GM23338 (cell line): ENCODE results near the gene TTC28. TPM values are rescaled to one million over a fixed set of nuclear protein-coding genes. Genes with fewer than 3 reads are reported as not detected.

Experiments
- ATAC-seq: fragments of 200-7000 bp; cut with Tn5 transposase; 3 replicates; pipeline ENCODE4 v1.9.1; 2020
- DNase-seq: peaks from one replicate; pipeline ENCODE4 v3.0.0-alpha.2; 2015; ENCODE audit warnings: low spot score
- H2AFZ ChIP-seq: fragments of 200-600 bp; sonication (generic); 2 replicates; pipeline ENCODE4 v1.8.0; 2016; ENCODE audit warnings: antibody characterized with exemption, mild to moderate bottlenecking, moderate library complexity
- H3F3A ChIP-seq: fragments of 200-600 bp; sonication (generic); replicated peaks from 2 replicates; pipeline ENCODE4 v1.8.0; 2017; ENCODE audit warnings: antibody characterized with exemption, mixed run types, low read depth
- H3K27ac ChIP-seq: fragments of 200-600 bp; sonication (generic); 2 replicates; pipeline ENCODE4 v1.6.1; 2016; ENCODE audit warnings: low read depth
- H3K27me3 ChIP-seq: fragments of 200-600 bp; sonication (generic); 2 replicates; pipeline ENCODE4 v1.8.0; 2016; ENCODE audit warnings: mild to moderate bottlenecking, mixed run types, moderate library complexity; ENCODE audit not compliant: insufficient read depth
- H3K36me3 ChIP-seq: fragments of 200-600 bp; sonication (generic); 2 replicates; pipeline ENCODE4 v1.8.0; 2016; ENCODE audit warnings: mild to moderate bottlenecking; ENCODE audit not compliant: insufficient read depth
- H3K4me1 ChIP-seq: fragments of 200-600 bp; sonication (generic); 2 replicates; pipeline ENCODE4 v1.8.0; 2016; ENCODE audit warnings: mild to moderate bottlenecking, moderate library complexity; ENCODE audit not compliant: insufficient read depth
- H3K4me2 ChIP-seq: fragments of 200-600 bp; sonication (generic); 2 replicates; pipeline ENCODE4 v1.7.1; 2017; ENCODE audit warnings: mixed run types
- H3K4me3 ChIP-seq: fragments of 200-600 bp; sonication (generic); 2 replicates; pipeline ENCODE4 v1.6.1; 2016; ENCODE audit warnings: mixed run types
- H3K79me2 ChIP-seq: fragments of 200-600 bp; sonication (generic); replicated peaks from 2 replicates; pipeline ENCODE4 v1.8.0; 2017; ENCODE audit warnings: mild to moderate bottlenecking; ENCODE audit not compliant: insufficient read depth
- H3K9me2 ChIP-seq: fragments of 200-600 bp; sonication (generic); 2 replicates; pipeline ENCODE4 v1.8.0; 2017; ENCODE audit not compliant: insufficient read depth
- H4K20me1 ChIP-seq: fragments of 200-600 bp; sonication (generic); replicated peaks from 2 replicates; pipeline ENCODE4 v1.8.0; 2017; ENCODE audit warnings: mild to moderate bottlenecking; ENCODE audit not compliant: insufficient read depth
- H3K27ac Mint-ChIP-seq: 2 replicates; pipeline ENCODE4 v1.8.0; 2020; ENCODE audit warnings: inconsistent platforms, mild to moderate bottlenecking, moderate library complexity, mixed read lengths
- H3K27me3 Mint-ChIP-seq: 3 replicates; pipeline ENCODE4 v1.8.0; 2022; ENCODE audit warnings: low read depth, mild to moderate bottlenecking, moderate library complexity, mixed read lengths, inconsistent platforms; ENCODE audit not compliant: insufficient read depth, poor library complexity
- H3K36me3 Mint-ChIP-seq: 3 replicates; pipeline ENCODE4 v1.8.0; 2021; ENCODE audit warnings: low read depth, mild to moderate bottlenecking, inconsistent platforms, moderate library complexity, mixed read lengths
- H3K4me1 Mint-ChIP-seq: 3 replicates; pipeline ENCODE4 v1.8.0; 2020; ENCODE audit warnings: mild to moderate bottlenecking, inconsistent platforms, mixed read lengths
- H3K4me3 Mint-ChIP-seq: 3 replicates; pipeline ENCODE4 v1.8.0; 2021; ENCODE audit warnings: moderate library complexity, mild to moderate bottlenecking, inconsistent platforms, mixed read lengths
- H3K9me3 Mint-ChIP-seq: 3 replicates; pipeline ENCODE4 v1.8.0; 2020; ENCODE audit warnings: moderate library complexity, mild to moderate bottlenecking, inconsistent platforms, mixed read lengths
- ETS1 ChIP-seq: IDR thresholded peaks from 2 replicates; pipeline ENCODE4 v1.6.1; 2016; ENCODE audit warnings: antibody characterized with exemption
- EZH2phosphoT487 ChIP-seq: fragments of 200-600 bp; sonication (generic); IDR thresholded peaks from one replicate; pipeline ENCODE4 v1.8.1; 2018; ENCODE audit warnings: antibody characterized with exemption; ENCODE audit not compliant: unreplicated experiment
- JUNB ChIP-seq: IDR thresholded peaks from one replicate; pipeline ENCODE4 v1.6.1; 2016; ENCODE audit warnings: antibody characterized with exemption; ENCODE audit not compliant: unreplicated experiment
- POLR2AphosphoS5 ChIP-seq: IDR thresholded peaks from 2 replicates; pipeline ENCODE4 v1.6.1; 2016; ENCODE audit warnings: antibody characterized with exemption, low read depth
- STAT1 ChIP-seq: IDR thresholded peaks from one replicate; pipeline ENCODE4 v1.6.1; 2016; ENCODE audit warnings: antibody characterized with exemption; ENCODE audit not compliant: unreplicated experiment
- ZNF331 ChIP-seq: fragments of 250-450 bp; sonication (Bioruptor Pico); IDR thresholded peaks from 2 replicates; pipeline ENCODE4 v1.5.0; 2020; ENCODE audit warnings: low read depth, mild to moderate bottlenecking, moderate library complexity
- polyA plus RNA-seq: library from polyadenylated mRNA; unstranded; fragments of >200 nt; fragmentation: Nextera tagmentation; extraction: Ambion mirVana; gene quantifications from 2 replicates; pipeline ENCODE4 v1.2.1, GENCODE V29; 2016
- total RNA-seq: library from RNA; depleted of rRNA; stranded (reverse); fragments of >200 nt; shearing (Covaris generic); gene quantifications from 2 replicates; pipeline ENCODE4 v1.2.3, GENCODE V29; 2014
- TF ChIP-seq, protein P1 (sequence below), 2 experiments: fragments of 200-600 bp in 1 of 2; sonication (generic) in 1 of 2; conservative IDR thresholded peaks; 2 replicates each; pipeline versions ENCODE4 v1.5.1 to v1.6.1; 2016 to 2017; ENCODE audit warnings: antibody characterized with exemption in 2 of 2, low read depth in 2 of 2, mild to moderate bottlenecking in 2 of 2, moderate library complexity in 1 of 2
- TF ChIP-seq, protein P2 (sequence below): fragments of 250-450 bp; sonication (Bioruptor Pico); IDR thresholded peaks from 2 replicates; pipeline ENCODE4 v1.5.0; 2020; ENCODE audit warnings: mild to moderate bottlenecking, moderate library complexity

The TTC28 gene
- total and polyA plus RNA-seq, 2 experiments from 2014 or later = 4.5 to 16.1 TPM

DNA sequence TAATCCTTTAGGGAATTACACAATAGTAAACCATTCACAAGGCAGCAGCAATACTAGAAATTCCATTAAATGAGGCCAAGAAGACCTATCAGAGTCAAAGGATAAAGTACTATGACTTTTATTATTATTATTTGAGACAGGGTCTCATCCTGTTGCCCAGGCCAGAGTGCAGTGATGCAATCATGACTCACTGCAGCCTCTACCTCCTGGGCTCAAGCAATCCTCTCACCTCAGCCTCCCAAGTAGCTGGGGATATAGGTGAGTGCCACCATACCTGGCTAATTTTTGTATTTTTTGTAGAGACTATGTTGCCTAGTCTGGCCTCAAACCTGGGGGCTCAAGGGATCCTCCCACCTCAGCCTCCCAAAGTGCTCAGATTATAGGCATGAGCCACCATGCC, 51.8 kb downstream of the TTC28 start:
- H3K9me3 Mint-ChIP-seq = no peaks in the 10 kb centered on the region
- H3K27ac Mint-ChIP-seq = no peak overlapping the region
- DNase-seq (no peak), ATAC-seq (no peak)
- H3K36me3 ChIP-seq = no peaks in the 10 kb centered on the region
- H2AFZ ChIP-seq = no peak overlapping the region
- no peak overlapping the region for H3K27ac ChIP-seq
- H3K4me1 ChIP-seq = no peaks in the 10 kb centered on the region
- no peaks in the 10 kb centered on the region for H3F3A ChIP-seq
- peaks cover 19% of the 10 kb centered on the region for H3K4me1 Mint-ChIP-seq
- H3K27me3 ChIP-seq = no peaks in the 10 kb centered on the region
- H3K4me3 ChIP-seq = no peak overlapping the region
- H3K9me2 ChIP-seq = no peaks in the 10 kb centered on the region
- no peak overlapping the region for H3K4me2 ChIP-seq
- H3K4me3 Mint-ChIP-seq = no peak overlapping the region
- H3K79me2 ChIP-seq = no peaks in the 10 kb centered on the region
- H4K20me1 ChIP-seq = no peaks in the 10 kb centered on the region
- H3K36me3 Mint-ChIP-seq = no peaks in the 10 kb centered on the region
- TF ChIP-seq EZH2phosphoT487 (no peak), ETS1 (no peak)
- TF ChIP-seq, protein P1, sequence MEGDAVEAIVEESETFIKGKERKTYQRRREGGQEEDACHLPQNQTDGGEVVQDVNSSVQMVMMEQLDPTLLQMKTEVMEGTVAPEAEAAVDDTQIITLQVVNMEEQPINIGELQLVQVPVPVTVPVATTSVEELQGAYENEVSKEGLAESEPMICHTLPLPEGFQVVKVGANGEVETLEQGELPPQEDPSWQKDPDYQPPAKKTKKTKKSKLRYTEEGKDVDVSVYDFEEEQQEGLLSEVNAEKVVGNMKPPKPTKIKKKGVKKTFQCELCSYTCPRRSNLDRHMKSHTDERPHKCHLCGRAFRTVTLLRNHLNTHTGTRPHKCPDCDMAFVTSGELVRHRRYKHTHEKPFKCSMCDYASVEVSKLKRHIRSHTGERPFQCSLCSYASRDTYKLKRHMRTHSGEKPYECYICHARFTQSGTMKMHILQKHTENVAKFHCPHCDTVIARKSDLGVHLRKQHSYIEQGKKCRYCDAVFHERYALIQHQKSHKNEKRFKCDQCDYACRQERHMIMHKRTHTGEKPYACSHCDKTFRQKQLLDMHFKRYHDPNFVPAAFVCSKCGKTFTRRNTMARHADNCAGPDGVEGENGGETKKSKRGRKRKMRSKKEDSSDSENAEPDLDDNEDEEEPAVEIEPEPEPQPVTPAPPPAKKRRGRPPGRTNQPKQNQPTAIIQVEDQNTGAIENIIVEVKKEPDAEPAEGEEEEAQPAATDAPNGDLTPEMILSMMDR (conservative IDR thresholded peaks at IDR 0.05; ENCODE audit: low read depth in 2 of 2) = no peak
- H3K27me3 Mint-ChIP-seq = peaks cover 7% of the 10 kb centered on the region

GRCh38 chr22:28620244-28620922, 59.3 kb downstream of the TTC28 start:
- DNase-seq = no peak
- H3K9me2 ChIP-seq = no peaks in the 10 kb centered on the region
- H2AFZ ChIP-seq = no peak overlapping the region
- Mint-ChIP-seq H3K36me3 (no peaks in the 10 kb centered on the region), H3K27me3 (no peaks in the 10 kb centered on the region), H3K4me1 (0 out of 3 replicates have a peak, but pooled peaks cover 2% of the 10 kb centered on the region), H3K27ac (no peak overlapping the region), H3K9me3 (peaks cover 4% of the 10 kb centered on the region; the same call in 1 of the 3 replicates), H3K4me3 (no peak overlapping the region)
- ATAC-seq = no peak
- no peak overlapping the region for H3K27ac ChIP-seq
- H3K4me2 ChIP-seq = no peak overlapping the region
- no peaks in the 10 kb centered on the region for H3K36me3 ChIP-seq
- H3K79me2 ChIP-seq = no peaks in the 10 kb centered on the region
- no peaks in the 10 kb centered on the region for H3K27me3 ChIP-seq
- no peak overlapping the region for H3K4me3 ChIP-seq
- TF ChIP-seq EZH2phosphoT487 = no peak
- no peaks in the 10 kb centered on the region for H3F3A ChIP-seq
- no peaks in the 10 kb centered on the region for H3K4me1 ChIP-seq
- H4K20me1 ChIP-seq = no peaks in the 10 kb centered on the region

- H3K9me3 Mint-ChIP-seq = peaks cover 7% of the 10 kb centered on the region
- Histone ChIP-seq H3K4me3 (no peak overlapping the region), H3F3A (no peaks in the 10 kb centered on the region), H3K9me2 (no peaks in the 10 kb centered on the region), H4K20me1 (no peaks in the 10 kb centered on the region), H3K27ac (no peak overlapping the region), H3K36me3 (no peaks in the 10 kb centered on the region), H2AFZ (no peak overlapping the region), H3K4me2 (no peak overlapping the region), H3K79me2 (no peaks in the 10 kb centered on the region), H3K4me1 (no peaks in the 10 kb centered on the region), H3K27me3 (no peaks in the 10 kb centered on the region)
- no peak for DNase-seq
- H3K4me1 Mint-ChIP-seq = 0 out of 3 replicates have a peak, but pooled peaks cover 2% of the 10 kb centered on the region
- H3K36me3 Mint-ChIP-seq = peaks cover 3% of the 10 kb centered on the region; the same call in 1 of the 3 replicates
- no peak for ATAC-seq
- no peak overlapping the region for H3K27ac Mint-ChIP-seq
- no peaks in the 10 kb centered on the region for H3K27me3 Mint-ChIP-seq
- H3K4me3 Mint-ChIP-seq = no peak overlapping the region
- TF ChIP-seq, protein P2, sequence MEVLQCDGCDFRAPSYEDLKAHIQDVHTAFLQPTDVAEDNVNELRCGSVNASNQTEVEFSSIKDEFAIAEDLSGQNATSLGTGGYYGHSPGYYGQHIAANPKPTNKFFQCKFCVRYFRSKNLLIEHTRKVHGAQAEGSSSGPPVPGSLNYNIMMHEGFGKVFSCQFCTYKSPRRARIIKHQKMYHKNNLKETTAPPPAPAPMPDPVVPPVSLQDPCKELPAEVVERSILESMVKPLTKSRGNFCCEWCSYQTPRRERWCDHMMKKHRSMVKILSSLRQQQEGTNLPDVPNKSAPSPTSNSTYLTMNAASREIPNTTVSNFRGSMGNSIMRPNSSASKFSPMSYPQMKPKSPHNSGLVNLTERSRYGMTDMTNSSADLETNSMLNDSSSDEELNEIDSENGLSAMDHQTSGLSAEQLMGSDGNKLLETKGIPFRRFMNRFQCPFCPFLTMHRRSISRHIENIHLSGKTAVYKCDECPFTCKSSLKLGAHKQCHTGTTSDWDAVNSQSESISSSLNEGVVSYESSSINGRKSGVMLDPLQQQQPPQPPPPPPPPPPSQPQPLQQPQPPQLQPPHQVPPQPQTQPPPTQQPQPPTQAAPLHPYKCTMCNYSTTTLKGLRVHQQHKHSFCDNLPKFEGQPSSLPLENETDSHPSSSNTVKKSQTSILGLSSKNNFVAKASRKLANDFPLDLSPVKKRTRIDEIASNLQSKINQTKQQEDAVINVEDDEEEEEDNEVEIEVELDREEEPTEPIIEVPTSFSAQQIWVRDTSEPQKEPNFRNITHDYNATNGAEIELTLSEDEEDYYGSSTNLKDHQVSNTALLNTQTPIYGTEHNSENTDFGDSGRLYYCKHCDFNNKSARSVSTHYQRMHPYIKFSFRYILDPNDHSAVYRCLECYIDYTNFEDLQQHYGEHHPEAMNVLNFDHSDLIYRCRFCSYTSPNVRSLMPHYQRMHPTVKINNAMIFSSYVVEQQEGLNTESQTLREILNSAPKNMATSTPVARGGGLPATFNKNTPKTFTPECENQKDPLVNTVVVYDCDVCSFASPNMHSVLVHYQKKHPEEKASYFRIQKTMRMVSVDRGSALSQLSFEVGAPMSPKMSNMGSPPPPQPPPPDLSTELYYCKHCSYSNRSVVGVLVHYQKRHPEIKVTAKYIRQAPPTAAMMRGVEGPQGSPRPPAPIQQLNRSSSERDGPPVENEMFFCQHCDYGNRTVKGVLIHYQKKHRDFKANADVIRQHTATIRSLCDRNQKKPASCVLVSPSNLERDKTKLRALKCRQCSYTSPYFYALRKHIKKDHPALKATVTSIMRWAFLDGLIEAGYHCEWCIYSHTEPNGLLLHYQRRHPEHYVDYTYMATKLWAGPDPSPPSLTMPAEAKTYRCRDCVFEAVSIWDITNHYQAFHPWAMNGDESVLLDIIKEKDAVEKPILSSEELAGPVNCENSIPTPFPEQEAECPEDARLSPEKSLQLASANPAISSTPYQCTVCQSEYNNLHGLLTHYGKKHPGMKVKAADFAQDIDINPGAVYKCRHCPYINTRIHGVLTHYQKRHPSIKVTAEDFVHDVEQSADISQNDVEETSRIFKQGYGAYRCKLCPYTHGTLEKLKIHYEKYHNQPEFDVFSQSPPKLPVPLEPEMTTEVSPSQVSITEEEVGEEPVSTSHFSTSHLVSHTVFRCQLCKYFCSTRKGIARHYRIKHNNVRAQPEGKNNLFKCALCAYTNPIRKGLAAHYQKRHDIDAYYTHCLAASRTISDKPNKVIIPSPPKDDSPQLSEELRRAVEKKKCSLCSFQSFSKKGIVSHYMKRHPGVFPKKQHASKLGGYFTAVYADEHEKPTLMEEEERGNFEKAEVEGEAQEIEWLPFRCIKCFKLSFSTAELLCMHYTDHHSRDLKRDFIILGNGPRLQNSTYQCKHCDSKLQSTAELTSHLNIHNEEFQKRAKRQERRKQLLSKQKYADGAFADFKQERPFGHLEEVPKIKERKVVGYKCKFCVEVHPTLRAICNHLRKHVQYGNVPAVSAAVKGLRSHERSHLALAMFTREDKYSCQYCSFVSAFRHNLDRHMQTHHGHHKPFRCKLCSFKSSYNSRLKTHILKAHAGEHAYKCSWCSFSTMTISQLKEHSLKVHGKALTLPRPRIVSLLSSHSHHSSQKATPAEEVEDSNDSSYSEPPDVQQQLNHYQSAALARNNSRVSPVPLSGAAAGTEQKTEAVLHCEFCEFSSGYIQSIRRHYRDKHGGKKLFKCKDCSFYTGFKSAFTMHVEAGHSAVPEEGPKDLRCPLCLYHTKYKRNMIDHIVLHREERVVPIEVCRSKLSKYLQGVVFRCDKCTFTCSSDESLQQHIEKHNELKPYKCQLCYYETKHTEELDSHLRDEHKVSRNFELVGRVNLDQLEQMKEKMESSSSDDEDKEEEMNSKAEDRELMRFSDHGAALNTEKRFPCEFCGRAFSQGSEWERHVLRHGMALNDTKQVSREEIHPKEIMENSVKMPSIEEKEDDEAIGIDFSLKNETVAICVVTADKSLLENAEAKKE (CRISPR knock-in tag) = no peak
- TF ChIP-seq POLR2AphosphoS5 (no peak), ZNF331 (CRISPR knock-in tag) (no peak), STAT1 (no peak), JUNB (no peak)
Observed at GRCh38 chr22:28619236-28619635, 60.4 kb downstream of the TTC28 start.
